ENCODE data around the gene KCNJ2.

- TF ChIP-seq EZH2 (IDR thresholded peaks at IDR 0.05; ENCODE audit: low read length, unreplicated experiment) (no peak), CTCF (conservative IDR thresholded peaks at IDR 0.05; ENCODE audit: low read depth, low read length) (no peak), EZH2phosphoT487 (IDR thresholded peaks at IDR 0.05; ENCODE audit: borderline replicate concordance, low read length) (no peak)
Measured at GRCh38 chr17:70165383-70165782, 3.9 kb upstream of the KCNJ2 start.

All from PC-3 (cell line).